Measurements from ENCODE around the gene CIDEB. TPM values are rescaled to one million over a fixed set of nuclear protein-coding genes. Genes with fewer than 3 reads are reported as not detected.

The CIDEB gene
- total and polyA plus RNA-seq, 2 of the 13 experiments (the other 11 are each of a cell fraction or from before 2014, with no cell fraction given): 35.8 to 110 TPM

- TF ChIP-seq NR3C1 (CRISPR knock-in tag; IDR thresholded peaks at IDR 0.05): no peak
- no peak for TF ChIP-seq FOXA1 (IDR thresholded peaks at IDR 0.05)
- peak; percentile 50 for TF ChIP-seq FOXA1 (CRISPR knock-in tag; IDR thresholded peaks at IDR 0.05)
- no peak for TF ChIP-seq PTBP1 (IDR thresholded peaks at IDR 0.05; ENCODE audit: low read depth, low read length, poor library complexity, severe bottlenecking)
- no peak for TF ChIP-seq PLSCR1 (CRISPR knock-in tag; IDR thresholded peaks at IDR 0.05; ENCODE audit: borderline replicate concordance)
- no peak for TF ChIP-seq ZXDC (CRISPR knock-in tag; IDR thresholded peaks at IDR 0.05)
- TF ChIP-seq ZNF841 (CRISPR knock-in tag; IDR thresholded peaks at IDR 0.05; ENCODE audit: borderline replicate concordance): no peak
- TF ChIP-seq ZC3H13 (CRISPR knock-in tag; IDR thresholded peaks at IDR 0.05): no peak
- no peak for TF ChIP-seq AGO2 (optimal IDR thresholded peaks at IDR 0.05; ENCODE audit: low read depth, low read length)
- peak; percentile 56 for TF ChIP-seq MED8 (CRISPR knock-in tag; IDR thresholded peaks at IDR 0.05; ENCODE audit: insufficient replicate concordance)
- TF ChIP-seq GLI4 (CRISPR knock-in tag; IDR thresholded peaks at IDR 0.05; ENCODE audit: borderline replicate concordance): no peak; the same call in 1 of the 2 replicates
- peak; percentile 86; the same call in 1 of the 2 replicates for TF ChIP-seq TOPORS (CRISPR knock-in tag; IDR thresholded peaks at IDR 0.05)
- TF ChIP-seq HDAC1 (CRISPR knock-in tag; IDR thresholded peaks at IDR 0.05): no peak
- TF ChIP-seq JUNB (CRISPR knock-in tag; IDR thresholded peaks at IDR 0.05; ENCODE audit: borderline replicate concordance): no peak
- TF ChIP-seq ZNF7 (CRISPR knock-in tag; IDR thresholded peaks at IDR 0.05): no peak
- peak; percentile 31; the same call in 1 of the 2 replicates for TF ChIP-seq LRRFIP1 (CRISPR knock-in tag; conservative IDR thresholded peaks at IDR 0.05)
- TF ChIP-seq ZNF143 (CRISPR knock-in tag; IDR thresholded peaks at IDR 0.05): no peak; the same call in 1 of the 2 replicates
- no peak for TF ChIP-seq ZNF615 (CRISPR knock-in tag; IDR thresholded peaks at IDR 0.05; ENCODE audit: borderline replicate concordance)
- peak; percentile 95 for TF ChIP-seq MXD4 (CRISPR knock-in tag; IDR thresholded peaks at IDR 0.05)
- peak; percentile 68; the same call in 1 of the 2 replicates for TF ChIP-seq ZNF678 (CRISPR knock-in tag; IDR thresholded peaks at IDR 0.05)
- peak; percentile 87; the same call in 1 of the 2 replicates for TF ChIP-seq ZNF839 (CRISPR knock-in tag; IDR thresholded peaks at IDR 0.05; ENCODE audit: borderline replicate concordance)
- TF ChIP-seq, protein P1, sequence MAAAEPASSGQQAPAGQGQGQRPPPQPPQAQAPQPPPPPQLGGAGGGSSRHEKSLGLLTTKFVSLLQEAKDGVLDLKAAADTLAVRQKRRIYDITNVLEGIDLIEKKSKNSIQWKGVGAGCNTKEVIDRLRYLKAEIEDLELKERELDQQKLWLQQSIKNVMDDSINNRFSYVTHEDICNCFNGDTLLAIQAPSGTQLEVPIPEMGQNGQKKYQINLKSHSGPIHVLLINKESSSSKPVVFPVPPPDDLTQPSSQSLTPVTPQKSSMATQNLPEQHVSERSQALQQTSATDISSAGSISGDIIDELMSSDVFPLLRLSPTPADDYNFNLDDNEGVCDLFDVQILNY (CRISPR knock-in tag; conservative IDR thresholded peaks at IDR 0.05): no peak
Observed at GRCh38 chr14:24307575-24308341, at the start of gene CIDEB (continued).

Measured in HepG2 (cell line).